ENCODE results near the gene CBX8.

CBX8 gene

GRCh38 chr17:79826841-79827578 is 30.1 kb upstream of the CBX8 start:
- H3K4me1 ChIP-seq (ENCODE audit: control insufficient read depth, insufficient read depth, low read length, poor library complexity, severe bottlenecking), result peaks cover 24% of the 10 kb centered on the region
- 81 to 86% methylated on average over 22 to 26 of the region's 26 CpGs for WGBS, 2 experiments (ENCODE audit: insufficient coverage in 2 of 2)
- no peak overlapping the region for H3K4me3 ChIP-seq (ENCODE audit: extremely low read depth, insufficient read depth, low read length, poor library complexity, severe bottlenecking)
- H3K27ac ChIP-seq (ENCODE audit: low read depth, low read length, severe bottlenecking), result no peak overlapping the region
- H3K36me3 ChIP-seq (ENCODE audit: control insufficient read depth, insufficient read depth, low read length), result no peaks in the 10 kb centered on the region
- H3K9me3 ChIP-seq (ENCODE audit: control insufficient read depth, low read length), result no peaks in the 10 kb centered on the region

- 77 to 88% methylated on average over 10 to 11 of the region's 11 CpGs for WGBS, 2 experiments (ENCODE audit: insufficient coverage in 2 of 2)
- peaks cover 17% of the 10 kb centered on the region for H3K4me1 ChIP-seq (ENCODE audit: control insufficient read depth, insufficient read depth, low read length, poor library complexity, severe bottlenecking)
- H3K36me3 ChIP-seq (ENCODE audit: control insufficient read depth, insufficient read depth, low read length), result no peaks in the 10 kb centered on the region
- H3K27ac ChIP-seq (ENCODE audit: low read depth, low read length, severe bottlenecking), result no peak overlapping the region
- H3K4me3 ChIP-seq (ENCODE audit: extremely low read depth, insufficient read depth, low read length, poor library complexity, severe bottlenecking), result no peak overlapping the region
- H3K9me3 ChIP-seq (ENCODE audit: control insufficient read depth, low read length), result no peaks in the 10 kb centered on the region
Measured at GRCh38 chr17:79826204-79826680, 29.4 kb upstream of the CBX8 start.

DNA sequence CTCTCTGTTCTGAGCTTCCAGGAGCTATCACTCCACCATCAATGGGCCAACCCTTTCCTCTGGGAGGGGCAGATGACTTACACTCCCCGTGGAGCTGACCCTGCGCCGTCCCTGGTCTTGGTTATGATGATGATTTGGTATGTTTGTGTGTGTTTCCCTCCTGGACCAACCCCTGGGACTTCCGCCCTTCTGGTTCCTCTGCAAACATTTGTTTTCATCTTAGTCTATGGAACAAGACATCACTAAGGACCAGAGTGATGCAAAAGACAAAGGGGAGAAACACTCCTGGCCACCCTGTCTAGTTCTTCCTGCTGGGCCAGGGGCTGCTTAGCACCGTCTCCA is 28.7 kb upstream of the CBX8 start:
- H3K27ac ChIP-seq (ENCODE audit: low read depth, low read length, severe bottlenecking), result no peak overlapping the region
- no peaks in the 10 kb centered on the region for H3K9me3 ChIP-seq (ENCODE audit: control insufficient read depth, low read length)
- no peak overlapping the region for H3K4me3 ChIP-seq (ENCODE audit: extremely low read depth, insufficient read depth, low read length, poor library complexity, severe bottlenecking)
- no peaks in the 10 kb centered on the region for H3K36me3 ChIP-seq (ENCODE audit: control insufficient read depth, insufficient read depth, low read length)
- 91% methylated on average over 1 of the region's 5 CpGs; no CpG with 5 or more reads in 1 of the 2 experiments for WGBS, 2 experiments (ENCODE audit: insufficient coverage in 2 of 2)
- peaks cover 14% of the 10 kb centered on the region for H3K4me1 ChIP-seq (ENCODE audit: control insufficient read depth, insufficient read depth, low read length, poor library complexity, severe bottlenecking)

DNA sequence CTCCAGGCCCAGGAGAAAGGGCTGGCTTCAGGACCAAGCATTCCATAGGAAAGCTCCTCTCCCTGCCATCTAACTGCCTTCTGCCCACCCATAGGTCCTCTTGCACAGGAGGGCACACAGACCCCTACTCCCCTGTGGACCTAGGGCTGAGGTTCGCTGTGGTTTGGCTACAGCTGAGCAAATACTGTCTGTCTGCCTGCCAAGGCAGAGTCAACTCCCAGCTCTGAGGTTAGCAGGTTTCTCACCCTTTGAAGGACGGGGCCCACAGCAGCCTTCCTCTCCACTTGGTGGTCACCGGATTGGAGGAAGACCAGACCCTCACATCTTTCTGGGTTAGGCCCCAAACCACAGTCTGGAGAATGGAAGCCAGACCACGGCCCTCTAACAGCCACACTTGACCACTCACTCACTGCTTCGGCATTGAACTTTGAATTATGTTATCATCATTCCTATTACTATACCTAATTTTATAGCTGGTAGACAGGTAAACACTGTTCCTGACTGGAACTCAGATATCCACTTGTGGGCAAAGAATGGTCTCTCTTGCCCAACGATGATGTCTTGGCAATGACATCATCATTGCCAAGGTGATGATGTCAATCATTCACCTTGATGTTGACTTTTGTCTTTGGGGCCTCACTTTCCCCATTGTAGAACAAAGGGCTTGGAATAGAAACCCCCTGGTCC is 28.2 kb upstream of the CBX8 start:
- Histone ChIP-seq H3K36me3 (ENCODE audit: control insufficient read depth, insufficient read depth, low read length) (no peaks in the 10 kb centered on the region), H3K27ac (ENCODE audit: low read depth, low read length, severe bottlenecking) (no peak overlapping the region), H3K9me3 (ENCODE audit: control insufficient read depth, low read length) (no peaks in the 10 kb centered on the region), H3K4me3 (ENCODE audit: extremely low read depth, insufficient read depth, low read length, poor library complexity, severe bottlenecking) (no peak overlapping the region), H3K4me1 (ENCODE audit: control insufficient read depth, insufficient read depth, low read length, poor library complexity, severe bottlenecking) (peaks cover 14% of the 10 kb centered on the region)
- WGBS, 2 experiments (ENCODE audit: insufficient coverage in 2 of 2), result 91 to 95% methylated on average over 3 to 6 of the region's 6 CpGs

DNA sequence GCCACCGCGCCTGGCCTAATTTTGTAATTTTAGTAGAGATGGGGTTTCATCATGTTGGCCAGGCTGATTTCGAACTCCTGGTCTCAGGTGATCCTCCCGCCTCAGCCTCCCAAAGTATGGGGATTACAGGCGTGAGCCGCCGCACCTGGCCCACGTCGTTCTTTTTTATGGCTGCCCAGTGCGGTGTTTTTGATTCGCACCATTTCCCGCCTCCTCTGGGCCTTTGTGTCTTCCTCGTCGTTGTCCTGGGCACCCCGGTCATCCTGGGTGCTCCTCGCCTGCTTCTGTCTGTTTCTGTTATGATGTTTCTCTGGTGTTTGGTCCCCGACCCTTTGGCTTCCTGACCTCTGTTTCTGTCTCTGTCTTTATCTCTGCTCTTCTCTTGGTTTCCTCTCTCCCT is 27.4 kb upstream of the CBX8 start:
- Histone ChIP-seq H3K36me3 (ENCODE audit: control insufficient read depth, insufficient read depth, low read length) (no peaks in the 10 kb centered on the region), H3K27ac (ENCODE audit: low read depth, low read length, severe bottlenecking) (no peak overlapping the region), H3K4me1 (ENCODE audit: control insufficient read depth, insufficient read depth, low read length, poor library complexity, severe bottlenecking) (peaks cover 11% of the 10 kb centered on the region), H3K9me3 (ENCODE audit: control insufficient read depth, low read length) (no peaks in the 10 kb centered on the region), H3K4me3 (ENCODE audit: extremely low read depth, insufficient read depth, low read length, poor library complexity, severe bottlenecking) (no peak overlapping the region)
- 90 to 94% methylated on average over 13 to 16 of the region's 17 CpGs for WGBS, 2 experiments (ENCODE audit: insufficient coverage in 2 of 2)

DNA sequence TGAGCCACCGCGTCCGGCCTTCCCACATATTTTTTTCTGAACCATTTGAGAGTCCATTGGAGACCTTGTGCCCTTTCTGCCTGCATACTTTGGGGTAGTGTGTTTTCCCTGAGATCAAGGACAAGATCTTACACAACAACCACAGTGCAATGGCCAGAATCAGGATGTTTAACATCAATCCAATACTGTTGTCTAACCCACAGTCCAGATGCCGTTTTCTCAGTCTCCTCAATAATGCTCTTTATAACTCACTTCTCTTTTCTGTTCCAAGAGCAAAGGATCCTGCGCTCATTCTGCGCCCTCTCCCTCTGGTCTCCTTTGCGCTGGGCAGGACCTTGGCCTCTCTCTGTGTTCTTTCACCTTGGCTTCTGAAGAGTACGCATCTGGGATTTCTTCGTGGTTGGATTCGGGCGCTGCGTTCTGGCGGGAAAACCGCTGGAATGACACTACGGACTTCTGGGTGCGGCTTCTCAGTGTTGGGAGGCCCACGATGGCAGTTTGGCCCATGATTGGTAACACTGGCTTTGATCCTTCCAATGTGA is 25.8 kb upstream of the CBX8 start:
- Histone ChIP-seq H3K4me1 (ENCODE audit: control insufficient read depth, insufficient read depth, low read length, poor library complexity, severe bottlenecking) (peaks cover 4% of the 10 kb centered on the region), H3K36me3 (ENCODE audit: control insufficient read depth, insufficient read depth, low read length) (no peaks in the 10 kb centered on the region), H3K4me3 (ENCODE audit: extremely low read depth, insufficient read depth, low read length, poor library complexity, severe bottlenecking) (no peak overlapping the region), H3K27ac (ENCODE audit: low read depth, low read length, severe bottlenecking) (no peak overlapping the region), H3K9me3 (ENCODE audit: control insufficient read depth, low read length) (no peaks in the 10 kb centered on the region)
- 93 to 94% methylated on average over 14 to 17 of the region's 17 CpGs for WGBS, 2 experiments (ENCODE audit: insufficient coverage in 2 of 2)

DNA sequence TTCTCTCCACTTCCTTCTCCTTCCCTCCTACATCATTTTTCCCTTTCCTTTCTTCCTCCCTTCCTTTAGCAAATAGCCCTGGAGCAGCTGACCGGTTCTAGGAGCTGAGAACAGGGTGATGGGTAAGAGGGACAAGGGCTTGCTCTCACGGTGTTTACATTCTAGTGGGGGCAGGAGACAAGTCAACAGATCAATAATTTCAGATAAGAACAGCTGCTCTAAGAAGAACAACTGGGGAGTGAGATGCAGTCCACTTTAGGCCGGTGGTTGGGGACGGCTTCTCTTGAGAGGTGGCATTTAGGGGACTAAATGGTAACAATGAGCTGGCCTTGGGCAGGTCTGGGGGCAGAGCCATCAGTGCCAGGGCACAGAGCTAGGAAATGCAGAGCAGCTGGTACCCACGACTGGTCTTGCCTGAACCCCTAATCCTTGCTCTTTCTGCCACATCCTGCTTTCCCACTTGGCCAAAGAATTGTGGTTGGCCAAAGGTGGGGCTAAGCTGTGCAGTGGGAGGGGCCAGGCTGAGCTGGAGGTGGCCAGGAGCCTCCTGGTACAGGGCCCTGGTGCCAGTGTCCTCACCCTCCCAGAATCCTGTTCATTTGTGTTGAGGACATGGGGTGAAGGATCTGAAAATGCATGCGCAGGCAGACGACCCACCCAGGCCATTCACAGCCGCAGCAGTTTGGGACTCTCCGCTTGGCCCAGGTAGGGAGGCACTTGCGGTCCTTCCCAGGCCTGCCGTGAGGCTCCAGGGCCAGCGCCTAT is 24.6 kb upstream of the CBX8 start:
- Histone ChIP-seq H3K4me3 (ENCODE audit: extremely low read depth, insufficient read depth, low read length, poor library complexity, severe bottlenecking) (no peak overlapping the region), H3K27ac (ENCODE audit: low read depth, low read length, severe bottlenecking) (no peak overlapping the region), H3K4me1 (ENCODE audit: control insufficient read depth, insufficient read depth, low read length, poor library complexity, severe bottlenecking) (peaks cover 2% of the 10 kb centered on the region), H3K36me3 (ENCODE audit: control insufficient read depth, insufficient read depth, low read length) (no peaks in the 10 kb centered on the region), H3K9me3 (ENCODE audit: control insufficient read depth, low read length) (no peaks in the 10 kb centered on the region)
- 84 to 88% methylated on average over 4 to 9 of the region's 12 CpGs for WGBS, 2 experiments (ENCODE audit: insufficient coverage in 2 of 2)

DNA sequence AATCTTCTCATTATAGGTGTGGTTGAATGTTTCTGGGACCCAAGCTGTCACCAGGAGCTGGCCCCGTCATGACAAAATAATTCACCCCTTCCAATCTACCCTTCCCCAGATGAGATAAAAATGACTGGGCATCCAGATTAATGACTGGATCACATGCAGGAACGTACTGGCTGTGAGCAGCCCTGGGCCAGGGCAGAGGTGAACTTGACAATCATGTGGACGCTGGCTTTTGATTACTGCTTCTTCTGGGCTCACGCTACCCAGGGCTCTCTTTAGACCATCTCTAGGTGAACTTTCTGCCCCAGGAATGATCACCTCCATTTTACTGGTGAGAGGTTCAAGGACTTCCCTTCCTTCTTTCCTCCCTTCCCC is 24.1 kb upstream of the CBX8 start:
- 94 to 97% methylated on average over 3 to 4 of the region's 4 CpGs for WGBS, 2 experiments (ENCODE audit: insufficient coverage in 2 of 2)
- Histone ChIP-seq H3K36me3 (ENCODE audit: control insufficient read depth, insufficient read depth, low read length) (no peaks in the 10 kb centered on the region), H3K4me1 (ENCODE audit: control insufficient read depth, insufficient read depth, low read length, poor library complexity, severe bottlenecking) (no peaks in the 10 kb centered on the region), H3K9me3 (ENCODE audit: control insufficient read depth, low read length) (no peaks in the 10 kb centered on the region), H3K27ac (ENCODE audit: low read depth, low read length, severe bottlenecking) (no peak overlapping the region), H3K4me3 (ENCODE audit: extremely low read depth, insufficient read depth, low read length, poor library complexity, severe bottlenecking) (no peak overlapping the region)

DNA sequence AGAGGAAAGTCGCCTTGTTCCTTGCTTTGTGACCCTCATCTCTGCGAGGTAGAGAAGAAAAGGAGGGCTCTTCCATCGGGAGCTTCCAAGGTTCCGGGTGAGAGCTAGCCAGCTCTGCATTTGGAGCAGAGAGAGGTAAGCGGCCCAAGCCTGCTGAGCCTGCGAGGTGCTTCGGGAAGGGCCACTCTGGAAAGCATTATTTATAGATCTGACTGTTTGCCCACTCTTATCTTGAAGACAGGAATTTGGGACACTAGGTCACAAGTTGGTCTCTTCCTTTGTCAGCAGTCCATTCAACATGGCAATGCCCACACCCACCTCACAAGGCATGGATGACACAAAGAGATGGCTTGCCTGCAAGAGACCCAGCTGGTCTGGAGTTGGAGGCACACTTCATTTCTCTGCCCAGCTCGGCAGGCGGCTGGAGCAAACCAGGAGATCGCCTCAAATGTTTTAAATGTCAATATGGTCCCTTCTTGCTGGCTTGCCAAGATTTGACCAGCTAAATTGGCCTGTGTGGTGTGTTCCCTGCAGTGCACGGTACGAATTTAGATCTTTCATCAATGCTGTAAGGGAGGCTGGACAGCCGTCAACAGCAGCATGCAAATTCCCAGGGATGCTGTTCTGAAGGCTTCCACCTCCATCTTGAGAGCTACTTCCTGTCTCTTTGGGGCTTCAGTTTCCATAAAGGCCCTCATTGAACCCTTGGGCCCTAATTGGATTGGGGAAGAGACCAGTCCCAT is 22.8 kb upstream of the CBX8 start:
- Histone ChIP-seq H3K4me3 (ENCODE audit: extremely low read depth, insufficient read depth, low read length, poor library complexity, severe bottlenecking) (no peak overlapping the region), H3K27ac (ENCODE audit: low read depth, low read length, severe bottlenecking) (no peak overlapping the region), H3K9me3 (ENCODE audit: control insufficient read depth, low read length) (no peaks in the 10 kb centered on the region), H3K4me1 (ENCODE audit: control insufficient read depth, insufficient read depth, low read length, poor library complexity, severe bottlenecking) (peaks cover 4% of the 10 kb centered on the region), H3K36me3 (ENCODE audit: control insufficient read depth, insufficient read depth, low read length) (no peaks in the 10 kb centered on the region)
- WGBS, 2 experiments (ENCODE audit: insufficient coverage in 2 of 2), result 86 to 89% methylated on average over 11 to 13 of the region's 13 CpGs

- WGBS, 2 experiments (ENCODE audit: insufficient coverage in 2 of 2), result 66 to 75% methylated on average over 3 to 5 of the region's 5 CpGs
- H3K9me3 ChIP-seq (ENCODE audit: control insufficient read depth, low read length), result no peaks in the 10 kb centered on the region
- H3K27ac ChIP-seq (ENCODE audit: low read depth, low read length, severe bottlenecking), result no peak overlapping the region
- H3K4me1 ChIP-seq (ENCODE audit: control insufficient read depth, insufficient read depth, low read length, poor library complexity, severe bottlenecking), result peaks cover 4% of the 10 kb centered on the region
- H3K36me3 ChIP-seq (ENCODE audit: control insufficient read depth, insufficient read depth, low read length), result no peaks in the 10 kb centered on the region
- no peak overlapping the region for H3K4me3 ChIP-seq (ENCODE audit: extremely low read depth, insufficient read depth, low read length, poor library complexity, severe bottlenecking)
Measured at GRCh38 chr17:79819085-79819484, 22.2 kb upstream of the CBX8 start.
